Metanephros (tissue), 1 donor: ENCODE data around the gene TMEM35A. TPM values are rescaled to one million over a fixed set of nuclear protein-coding genes. Genes with fewer than 3 reads are reported as not detected.

ENCODE experiments used
- total RNA-seq: library from RNA; depleted of rRNA; stranded (reverse); fragments of >200 nt; gene quantifications from one replicate; pipeline ENCODE4 v1.2.3, GENCODE V29; 2014

Gene TMEM35A, protein sequence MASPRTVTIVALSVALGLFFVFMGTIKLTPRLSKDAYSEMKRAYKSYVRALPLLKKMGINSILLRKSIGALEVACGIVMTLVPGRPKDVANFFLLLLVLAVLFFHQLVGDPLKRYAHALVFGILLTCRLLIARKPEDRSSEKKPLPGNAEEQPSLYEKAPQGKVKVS
- 4.0 TPM for total RNA-seq

DNA sequence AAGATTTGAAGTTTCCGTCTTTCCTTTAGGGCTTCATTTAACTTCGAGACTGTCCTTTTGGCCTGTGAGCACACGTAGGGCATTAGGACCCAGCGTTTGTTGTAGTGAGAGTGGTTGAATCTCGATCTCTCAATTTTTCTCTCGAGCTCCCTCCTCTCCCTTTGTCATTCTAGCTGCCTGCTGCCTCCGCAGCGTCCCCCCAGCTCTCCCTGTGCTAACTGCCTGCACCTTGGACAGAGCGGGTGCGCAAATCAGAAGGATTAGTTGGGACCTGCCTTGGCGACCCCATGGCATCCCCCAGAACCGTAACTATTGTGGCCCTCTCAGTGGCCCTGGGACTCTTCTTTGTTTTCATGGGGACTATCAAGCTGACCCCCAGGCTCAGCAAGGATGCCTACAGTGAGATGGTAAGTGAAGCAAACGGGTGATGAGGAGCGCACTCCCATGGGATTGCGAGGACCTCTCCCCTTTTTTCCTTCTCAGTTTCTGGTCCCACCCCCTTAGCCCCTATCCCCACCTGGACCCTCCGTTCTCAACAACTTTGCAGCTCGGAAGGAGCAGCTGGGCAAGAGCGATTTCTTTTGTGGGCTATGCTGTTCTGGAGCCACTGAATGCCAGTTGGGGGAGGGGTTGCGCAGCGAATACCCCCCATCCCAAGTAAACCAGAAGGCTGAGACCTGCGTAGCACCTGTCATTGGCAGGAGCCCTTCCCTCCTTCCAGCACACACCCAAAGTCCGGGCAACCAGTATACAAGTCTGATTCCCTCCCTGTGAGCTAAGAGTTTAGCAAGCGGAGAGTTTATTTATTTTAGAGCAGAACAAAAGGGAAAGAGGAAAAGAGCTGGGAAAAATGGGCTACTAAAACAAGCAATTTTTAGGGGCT lies at the start of gene TMEM35A:
TSS of gene TMEM35A (plus strand) at position 164 of the 883 bp plus-strand sequence. CDS start at position 288, 124 bp downstream.

GRCh38 chrX:101051549-101052302 lies 27.0 kb upstream of the TMEM35A start, which contains the start of gene TRMT2B:
TSS of gene TRMT2B (minus strand) at chrX:101052111. CDS start at chrX:101042289, 9,822 bp downstream.

GRCh38 chrX:101097546-101098453 lies 19.1 kb downstream of the TMEM35A start, which contains the start of gene CENPI:
TSS of gene CENPI (plus strand) at chrX:101098204. CDS start at chrX:101101071, 2,867 bp downstream.

Other genes with a start within 250 kb of the TMEM35A start
- not detected for gene NOX1, start 204.5 kb upstream of the TMEM35A start, total RNA-seq
- 0.58 TPM for gene XKRX, start 150.0 kb upstream of the TMEM35A start, total RNA-seq
- gene ARL13A, start 109.2 kb upstream of the TMEM35A start, total RNA-seq = not detected
- 15.8 TPM for gene TRMT2B, start 26.8 kb upstream of the TMEM35A start, total RNA-seq
- gene CENPI, start 19.3 kb downstream of the TMEM35A start, total RNA-seq = 8.9 TPM
- gene DRP2, start 140.9 kb downstream of the TMEM35A start, total RNA-seq = 2.9 TPM
- gene TAF7L, start 212.5 kb downstream of the TMEM35A start, total RNA-seq = 0.18 TPM